Liver (tissue), 3 donors: ENCODE data around the gene SUPT16H.

Experiments used
- FOXA1 ChIP-seq: IDR thresholded peaks from 2 replicates; pipeline ENCODE4 v1.6.1; 2016; ENCODE audit warnings: antibody characterized with exemption
- GABPA ChIP-seq, 2 donors: IDR thresholded peaks in 1 of 2; conservative IDR thresholded peaks in 1 of 2; 2 replicates each; pipeline ENCODE4 v1.6.1; 2016; ENCODE audit warnings: antibody characterized with exemption in 2 of 2, mild to moderate bottlenecking in 1 of 2, moderate library complexity in 1 of 2
- RAD21 ChIP-seq, 2 donors: IDR thresholded peaks; 2 replicates each; pipeline ENCODE4 v1.6.1; 2016; ENCODE audit warnings: antibody characterized with exemption in 2 of 2, mild to moderate bottlenecking in 2 of 2
- SP1 ChIP-seq: IDR thresholded peaks from 2 replicates; pipeline ENCODE4 v1.6.1; 2018; ENCODE audit warnings: antibody characterized with exemption, mild to moderate bottlenecking
- TAF1 ChIP-seq: conservative IDR thresholded peaks from 2 replicates; pipeline ENCODE4 v1.6.1; 2016; ENCODE audit warnings: antibody characterized with exemption, mild to moderate bottlenecking
- TF ChIP-seq, protein P1 (sequence below): fragments of 150-350 bp; IDR thresholded peaks from 2 replicates; pipeline ENCODE4 v1.5.1; 2017; ENCODE audit warnings: improper control_type of control experiment, low read depth, low read length; ENCODE audit not compliant: missing input control
- TF ChIP-seq, protein P2 (sequence below): IDR thresholded peaks from 2 replicates; pipeline ENCODE4 v1.6.1; 2016; ENCODE audit warnings: antibody characterized with exemption, mild to moderate bottlenecking
- TF ChIP-seq, protein P3 (sequence below): IDR thresholded peaks from 2 replicates; pipeline ENCODE4 v1.6.1; 2016; ENCODE audit warnings: antibody characterized with exemption
- TF ChIP-seq, protein P4 (sequence below): IDR thresholded peaks from 2 replicates; pipeline ENCODE4 v1.6.1; 2016; ENCODE audit warnings: antibody characterized with exemption
- donor health status: healthy.
- donor health status: healthy.

DNA sequence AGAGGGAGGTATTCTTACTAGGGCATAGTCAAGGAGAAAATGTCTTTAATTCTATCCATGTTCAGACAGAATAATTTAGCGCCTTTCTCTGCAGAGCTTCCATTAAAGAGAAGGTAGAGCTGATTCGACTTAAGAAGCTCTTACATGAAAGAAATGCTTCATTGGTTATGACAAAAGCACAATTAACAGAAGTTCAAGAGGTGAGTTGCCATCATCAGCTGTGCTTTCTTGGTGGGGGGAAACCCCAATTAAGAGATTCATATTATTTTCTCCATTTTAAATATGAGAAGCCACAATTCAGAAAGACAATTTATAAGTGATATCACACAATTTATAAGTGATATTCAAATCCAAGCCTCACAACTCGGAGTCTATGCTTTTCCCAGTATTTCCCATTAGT lies 76.2 kb downstream of the SUPT16H start:
- TF ChIP-seq, protein P1, sequence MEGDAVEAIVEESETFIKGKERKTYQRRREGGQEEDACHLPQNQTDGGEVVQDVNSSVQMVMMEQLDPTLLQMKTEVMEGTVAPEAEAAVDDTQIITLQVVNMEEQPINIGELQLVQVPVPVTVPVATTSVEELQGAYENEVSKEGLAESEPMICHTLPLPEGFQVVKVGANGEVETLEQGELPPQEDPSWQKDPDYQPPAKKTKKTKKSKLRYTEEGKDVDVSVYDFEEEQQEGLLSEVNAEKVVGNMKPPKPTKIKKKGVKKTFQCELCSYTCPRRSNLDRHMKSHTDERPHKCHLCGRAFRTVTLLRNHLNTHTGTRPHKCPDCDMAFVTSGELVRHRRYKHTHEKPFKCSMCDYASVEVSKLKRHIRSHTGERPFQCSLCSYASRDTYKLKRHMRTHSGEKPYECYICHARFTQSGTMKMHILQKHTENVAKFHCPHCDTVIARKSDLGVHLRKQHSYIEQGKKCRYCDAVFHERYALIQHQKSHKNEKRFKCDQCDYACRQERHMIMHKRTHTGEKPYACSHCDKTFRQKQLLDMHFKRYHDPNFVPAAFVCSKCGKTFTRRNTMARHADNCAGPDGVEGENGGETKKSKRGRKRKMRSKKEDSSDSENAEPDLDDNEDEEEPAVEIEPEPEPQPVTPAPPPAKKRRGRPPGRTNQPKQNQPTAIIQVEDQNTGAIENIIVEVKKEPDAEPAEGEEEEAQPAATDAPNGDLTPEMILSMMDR = no peak
- TF ChIP-seq TAF1 (no peak), FOXA1 (no peak), RAD21 (IDR thresholded peaks at IDR 0.05) (no peak), SP1 (no peak), GABPA (IDR thresholded peaks at IDR 0.05 in 1 of 2, conservative IDR thresholded peaks at IDR 0.05 in 1 of 2) (no peak)
- TF ChIP-seq, protein P2, sequence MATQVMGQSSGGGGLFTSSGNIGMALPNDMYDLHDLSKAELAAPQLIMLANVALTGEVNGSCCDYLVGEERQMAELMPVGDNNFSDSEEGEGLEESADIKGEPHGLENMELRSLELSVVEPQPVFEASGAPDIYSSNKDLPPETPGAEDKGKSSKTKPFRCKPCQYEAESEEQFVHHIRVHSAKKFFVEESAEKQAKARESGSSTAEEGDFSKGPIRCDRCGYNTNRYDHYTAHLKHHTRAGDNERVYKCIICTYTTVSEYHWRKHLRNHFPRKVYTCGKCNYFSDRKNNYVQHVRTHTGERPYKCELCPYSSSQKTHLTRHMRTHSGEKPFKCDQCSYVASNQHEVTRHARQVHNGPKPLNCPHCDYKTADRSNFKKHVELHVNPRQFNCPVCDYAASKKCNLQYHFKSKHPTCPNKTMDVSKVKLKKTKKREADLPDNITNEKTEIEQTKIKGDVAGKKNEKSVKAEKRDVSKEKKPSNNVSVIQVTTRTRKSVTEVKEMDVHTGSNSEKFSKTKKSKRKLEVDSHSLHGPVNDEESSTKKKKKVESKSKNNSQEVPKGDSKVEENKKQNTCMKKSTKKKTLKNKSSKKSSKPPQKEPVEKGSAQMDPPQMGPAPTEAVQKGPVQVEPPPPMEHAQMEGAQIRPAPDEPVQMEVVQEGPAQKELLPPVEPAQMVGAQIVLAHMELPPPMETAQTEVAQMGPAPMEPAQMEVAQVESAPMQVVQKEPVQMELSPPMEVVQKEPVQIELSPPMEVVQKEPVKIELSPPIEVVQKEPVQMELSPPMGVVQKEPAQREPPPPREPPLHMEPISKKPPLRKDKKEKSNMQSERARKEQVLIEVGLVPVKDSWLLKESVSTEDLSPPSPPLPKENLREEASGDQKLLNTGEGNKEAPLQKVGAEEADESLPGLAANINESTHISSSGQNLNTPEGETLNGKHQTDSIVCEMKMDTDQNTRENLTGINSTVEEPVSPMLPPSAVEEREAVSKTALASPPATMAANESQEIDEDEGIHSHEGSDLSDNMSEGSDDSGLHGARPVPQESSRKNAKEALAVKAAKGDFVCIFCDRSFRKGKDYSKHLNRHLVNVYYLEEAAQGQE = no peak
- TF ChIP-seq, protein P3, sequence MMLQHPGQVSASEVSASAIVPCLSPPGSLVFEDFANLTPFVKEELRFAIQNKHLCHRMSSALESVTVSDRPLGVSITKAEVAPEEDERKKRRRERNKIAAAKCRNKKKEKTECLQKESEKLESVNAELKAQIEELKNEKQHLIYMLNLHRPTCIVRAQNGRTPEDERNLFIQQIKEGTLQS = no peak
- TF ChIP-seq, protein P4, sequence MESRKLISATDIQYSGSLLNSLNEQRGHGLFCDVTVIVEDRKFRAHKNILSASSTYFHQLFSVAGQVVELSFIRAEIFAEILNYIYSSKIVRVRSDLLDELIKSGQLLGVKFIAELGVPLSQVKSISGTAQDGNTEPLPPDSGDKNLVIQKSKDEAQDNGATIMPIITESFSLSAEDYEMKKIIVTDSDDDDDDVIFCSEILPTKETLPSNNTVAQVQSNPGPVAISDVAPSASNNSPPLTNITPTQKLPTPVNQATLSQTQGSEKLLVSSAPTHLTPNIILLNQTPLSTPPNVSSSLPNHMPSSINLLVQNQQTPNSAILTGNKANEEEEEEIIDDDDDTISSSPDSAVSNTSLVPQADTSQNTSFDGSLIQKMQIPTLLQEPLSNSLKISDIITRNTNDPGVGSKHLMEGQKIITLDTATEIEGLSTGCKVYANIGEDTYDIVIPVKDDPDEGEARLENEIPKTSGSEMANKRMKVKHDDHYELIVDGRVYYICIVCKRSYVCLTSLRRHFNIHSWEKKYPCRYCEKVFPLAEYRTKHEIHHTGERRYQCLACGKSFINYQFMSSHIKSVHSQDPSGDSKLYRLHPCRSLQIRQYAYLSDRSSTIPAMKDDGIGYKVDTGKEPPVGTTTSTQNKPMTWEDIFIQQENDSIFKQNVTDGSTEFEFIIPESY = no peak
